ENCODE data around the gene ZNF341.

ZNF341 gene

DNA sequence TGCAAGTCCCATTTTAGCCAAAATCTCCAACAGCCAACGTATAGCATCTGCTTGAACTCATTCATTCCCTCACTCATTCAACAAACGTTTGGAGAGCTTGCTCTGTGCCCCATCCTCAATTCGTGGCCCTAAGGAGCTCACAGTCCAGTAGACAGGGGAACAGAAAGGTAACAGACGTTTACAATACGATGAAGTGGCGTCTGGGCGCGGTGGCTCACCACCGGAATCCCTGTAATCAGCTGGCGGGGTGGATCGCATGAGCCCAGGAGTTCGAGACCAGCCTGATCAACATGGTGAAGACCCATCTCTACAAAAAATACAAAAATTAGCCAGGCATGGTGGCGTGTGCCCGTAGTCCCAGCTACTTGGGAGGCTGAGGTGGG, 44.8 kb upstream of the ZNF341 start:
- peak overlapping the region; percentile 61 for H3K4me2 ChIP-seq
- H3K27me3 ChIP-seq (ENCODE audit: insufficient read depth, low read depth): no peaks in the 10 kb centered on the region
- H3K27ac ChIP-seq: no peak overlapping the region
- peaks cover 57% of the 10 kb centered on the region for H3K4me1 ChIP-seq (ENCODE audit: low read depth, poor library complexity, severe bottlenecking)
- H3K9ac ChIP-seq: no peak overlapping the region
- no peak overlapping the region for H3K4me3 ChIP-seq (IDR thresholded peaks at IDR 0.05; ENCODE audit: insufficient read depth, low read depth, low read length)
- H3K36me3 ChIP-seq (ENCODE audit: insufficient read depth): no peaks in the 10 kb centered on the region
- H2AFZ ChIP-seq (ENCODE audit: low read depth): peak overlapping the region; percentile 91
- TF ChIP-seq, protein P1, sequence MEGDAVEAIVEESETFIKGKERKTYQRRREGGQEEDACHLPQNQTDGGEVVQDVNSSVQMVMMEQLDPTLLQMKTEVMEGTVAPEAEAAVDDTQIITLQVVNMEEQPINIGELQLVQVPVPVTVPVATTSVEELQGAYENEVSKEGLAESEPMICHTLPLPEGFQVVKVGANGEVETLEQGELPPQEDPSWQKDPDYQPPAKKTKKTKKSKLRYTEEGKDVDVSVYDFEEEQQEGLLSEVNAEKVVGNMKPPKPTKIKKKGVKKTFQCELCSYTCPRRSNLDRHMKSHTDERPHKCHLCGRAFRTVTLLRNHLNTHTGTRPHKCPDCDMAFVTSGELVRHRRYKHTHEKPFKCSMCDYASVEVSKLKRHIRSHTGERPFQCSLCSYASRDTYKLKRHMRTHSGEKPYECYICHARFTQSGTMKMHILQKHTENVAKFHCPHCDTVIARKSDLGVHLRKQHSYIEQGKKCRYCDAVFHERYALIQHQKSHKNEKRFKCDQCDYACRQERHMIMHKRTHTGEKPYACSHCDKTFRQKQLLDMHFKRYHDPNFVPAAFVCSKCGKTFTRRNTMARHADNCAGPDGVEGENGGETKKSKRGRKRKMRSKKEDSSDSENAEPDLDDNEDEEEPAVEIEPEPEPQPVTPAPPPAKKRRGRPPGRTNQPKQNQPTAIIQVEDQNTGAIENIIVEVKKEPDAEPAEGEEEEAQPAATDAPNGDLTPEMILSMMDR (conservative IDR thresholded peaks at IDR 0.05; ENCODE audit: low read depth, low read length): no peak
- peaks cover 36% of the 10 kb centered on the region for H3K79me2 ChIP-seq (ENCODE audit: insufficient read depth, low read depth)
- H4K20me1 ChIP-seq (ENCODE audit: insufficient read depth): peaks cover 13% of the 10 kb centered on the region

DNA sequence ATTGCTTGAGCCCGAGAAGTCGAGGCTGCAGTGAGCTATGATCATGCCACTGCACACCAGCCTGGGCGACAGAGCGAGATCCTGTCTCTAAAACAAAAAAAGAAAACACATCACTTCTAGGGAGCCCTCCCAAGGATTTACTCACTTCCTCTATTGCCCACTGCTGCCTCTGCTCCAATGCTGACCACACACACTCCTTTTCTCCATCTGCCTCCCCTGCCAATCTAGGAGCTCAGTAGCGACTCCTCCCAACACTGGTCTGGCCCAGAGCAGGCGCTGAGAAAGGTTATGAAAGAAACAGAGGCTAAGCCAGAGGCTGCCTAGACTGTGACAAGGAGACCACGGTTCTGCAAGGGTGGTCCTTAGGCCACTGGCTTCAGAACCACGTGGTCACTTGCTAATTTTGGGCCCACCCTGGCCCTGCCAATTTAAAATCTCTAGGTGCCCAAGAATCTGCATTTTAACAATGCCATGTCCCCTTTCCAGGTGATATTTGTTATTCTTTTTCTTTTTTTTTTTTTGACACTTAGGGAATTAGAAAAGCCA, 44.4 kb upstream of the ZNF341 start:
- H3K4me1 ChIP-seq (ENCODE audit: low read depth, poor library complexity, severe bottlenecking): peaks cover 52% of the 10 kb centered on the region
- no peak overlapping the region for H3K4me3 ChIP-seq (IDR thresholded peaks at IDR 0.05; ENCODE audit: insufficient read depth, low read depth, low read length)
- no peak overlapping the region for H3K9ac ChIP-seq
- H2AFZ ChIP-seq (ENCODE audit: low read depth): peak overlapping the region; percentile 91
- TF ChIP-seq, protein P1 (conservative IDR thresholded peaks at IDR 0.05; ENCODE audit: low read depth, low read length): no peak
- no peaks in the 10 kb centered on the region for H3K36me3 ChIP-seq (ENCODE audit: insufficient read depth)
- H3K27ac ChIP-seq: no peak overlapping the region
- H3K79me2 ChIP-seq (ENCODE audit: insufficient read depth, low read depth): peaks cover 31% of the 10 kb centered on the region
- H3K4me2 ChIP-seq: peak overlapping the region; percentile 61; the same call in 1 of the 2 replicates
- no peaks in the 10 kb centered on the region for H3K27me3 ChIP-seq (ENCODE audit: insufficient read depth, low read depth)
- H4K20me1 ChIP-seq (ENCODE audit: insufficient read depth): peaks cover 13% of the 10 kb centered on the region

DNA sequence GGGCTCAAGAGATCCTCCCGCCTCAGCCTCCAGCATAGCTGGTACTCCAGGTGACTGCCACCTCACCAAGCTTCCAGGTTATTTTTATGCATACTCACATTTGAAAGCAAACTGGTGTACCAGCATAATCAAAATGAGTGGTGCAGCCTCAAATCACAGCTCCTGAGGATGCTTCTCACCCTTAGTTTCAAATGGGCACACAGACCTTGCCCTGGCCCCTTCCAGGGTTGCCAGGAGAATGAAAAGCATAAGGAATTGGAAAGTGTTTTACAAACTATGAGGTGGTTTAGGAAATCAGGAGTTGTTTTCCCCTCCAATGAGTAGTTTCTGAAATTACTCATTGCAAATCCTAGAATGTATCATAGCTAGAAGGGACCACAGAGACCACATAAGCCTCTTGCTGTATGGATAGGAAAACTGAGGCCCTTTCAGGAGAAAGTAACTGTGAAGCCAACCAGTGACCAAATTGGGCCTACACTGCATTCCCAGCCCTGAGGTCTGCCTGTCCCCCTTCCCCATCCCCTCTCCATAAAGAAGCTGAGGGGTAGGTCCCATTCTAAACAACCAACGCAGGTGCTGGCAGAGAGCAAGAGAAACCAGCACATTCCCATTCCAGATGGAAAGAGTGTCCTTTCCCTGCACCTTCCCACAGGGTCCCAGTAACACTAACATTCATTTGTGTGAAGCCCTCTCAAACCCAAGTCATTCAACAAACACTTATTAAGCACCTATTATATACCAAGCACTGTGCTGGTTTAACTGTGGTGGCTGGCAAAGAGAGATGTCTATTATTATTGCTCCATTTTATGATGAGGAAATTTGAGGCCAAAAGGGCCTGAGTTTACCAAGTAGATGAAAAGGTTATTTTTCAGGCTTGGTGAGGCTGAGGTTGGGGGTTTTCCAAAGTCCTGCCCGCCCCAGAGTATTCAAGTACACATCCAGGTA, 43.5 kb upstream of the ZNF341 start:
- Histone ChIP-seq H3K4me2 (no peak overlapping the region), H4K20me1 (ENCODE audit: insufficient read depth) (peaks cover 13% of the 10 kb centered on the region), H2AFZ (ENCODE audit: low read depth) (no peak overlapping the region), H3K27me3 (ENCODE audit: insufficient read depth, low read depth) (no peaks in the 10 kb centered on the region), H3K9ac (no peak overlapping the region), H3K4me1 (ENCODE audit: low read depth, poor library complexity, severe bottlenecking) (peaks cover 44% of the 10 kb centered on the region), H3K79me2 (ENCODE audit: insufficient read depth, low read depth) (peaks cover 23% of the 10 kb centered on the region), H3K4me3 (IDR thresholded peaks at IDR 0.05; ENCODE audit: insufficient read depth, low read depth, low read length) (no peak overlapping the region), H3K36me3 (ENCODE audit: insufficient read depth) (no peaks in the 10 kb centered on the region), H3K27ac (no peak overlapping the region)
- TF ChIP-seq, protein P1 (conservative IDR thresholded peaks at IDR 0.05; ENCODE audit: low read depth, low read length): no peak

DNA sequence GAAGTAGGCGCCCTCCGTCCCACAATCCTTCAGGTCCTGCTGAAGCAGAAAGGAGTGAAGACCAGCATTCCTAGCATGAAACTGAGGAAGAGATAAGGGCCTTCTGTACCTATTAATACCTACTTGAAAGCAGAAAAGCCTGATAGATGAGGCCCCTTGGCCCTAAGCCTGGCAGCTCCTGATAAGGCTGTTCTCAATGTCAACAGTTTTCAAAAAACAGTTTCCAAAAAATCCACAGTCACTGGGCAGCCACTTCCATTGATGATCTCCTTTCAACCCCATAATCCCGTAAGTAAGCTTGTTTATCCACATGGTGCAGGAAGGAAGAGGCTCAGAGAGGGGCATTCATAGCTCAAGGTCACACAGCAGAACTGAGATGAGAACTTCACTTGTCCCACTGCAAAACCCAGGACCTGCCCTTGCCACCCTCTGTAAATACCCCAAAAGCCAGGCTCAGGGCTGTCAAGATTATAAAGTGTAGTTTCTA, 42.8 kb upstream of the ZNF341 start:
- no peak overlapping the region for H3K9ac ChIP-seq

More for the DNA sequence above, 42.8 kb upstream of the ZNF341 start:
- Histone ChIP-seq H3K36me3 (ENCODE audit: insufficient read depth) (no peaks in the 10 kb centered on the region), H3K27ac (no peak overlapping the region), H3K27me3 (ENCODE audit: insufficient read depth, low read depth) (no peaks in the 10 kb centered on the region), H3K4me1 (ENCODE audit: low read depth, poor library complexity, severe bottlenecking) (peaks cover 37% of the 10 kb centered on the region), H3K4me2 (no peak overlapping the region), H3K79me2 (ENCODE audit: insufficient read depth, low read depth) (peaks cover 16% of the 10 kb centered on the region), H3K4me3 (IDR thresholded peaks at IDR 0.05; ENCODE audit: insufficient read depth, low read depth, low read length) (no peak overlapping the region), H2AFZ (ENCODE audit: low read depth) (no peak overlapping the region), H4K20me1 (ENCODE audit: insufficient read depth) (peaks cover 11% of the 10 kb centered on the region)
- TF ChIP-seq, protein P1 (conservative IDR thresholded peaks at IDR 0.05; ENCODE audit: low read depth, low read length): no peak
